Stimulated activated CD4-positive, alpha-beta T cell treated with anti-CD3 and anti-CD28 coated beads, Interleukin-1b, Interleukin-23, amount 100 ng/mL, for 48 hours (primary cell): Measurements from ENCODE around the gene MSLN.

ENCODE experiments used
- DNase-seq: peaks from one replicate; pipeline ENCODE4 v3.0.0-alpha.2; 2020

MSLN gene

DNA sequence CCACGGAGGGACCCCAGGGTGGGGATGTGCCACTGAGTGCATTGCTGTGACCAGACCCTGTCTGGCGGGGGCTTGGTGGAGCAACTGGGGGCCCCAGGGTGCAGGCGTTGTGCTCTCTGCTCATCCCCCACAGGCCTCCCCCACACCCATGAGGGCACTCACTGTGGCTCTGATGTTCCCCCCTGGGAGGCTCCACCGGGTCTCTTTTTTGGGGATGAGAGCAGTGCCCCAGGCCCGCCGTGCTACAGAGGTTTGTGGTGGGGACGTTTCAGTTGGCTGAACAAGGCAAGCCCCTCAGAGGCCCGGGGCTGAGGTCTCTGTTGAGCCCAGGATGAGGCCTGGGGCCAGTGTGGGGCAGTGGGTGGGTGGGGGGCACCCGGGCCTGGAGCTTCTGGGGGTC is 36.8 kb upstream of the MSLN start:
- no peak for DNase-seq

DNA sequence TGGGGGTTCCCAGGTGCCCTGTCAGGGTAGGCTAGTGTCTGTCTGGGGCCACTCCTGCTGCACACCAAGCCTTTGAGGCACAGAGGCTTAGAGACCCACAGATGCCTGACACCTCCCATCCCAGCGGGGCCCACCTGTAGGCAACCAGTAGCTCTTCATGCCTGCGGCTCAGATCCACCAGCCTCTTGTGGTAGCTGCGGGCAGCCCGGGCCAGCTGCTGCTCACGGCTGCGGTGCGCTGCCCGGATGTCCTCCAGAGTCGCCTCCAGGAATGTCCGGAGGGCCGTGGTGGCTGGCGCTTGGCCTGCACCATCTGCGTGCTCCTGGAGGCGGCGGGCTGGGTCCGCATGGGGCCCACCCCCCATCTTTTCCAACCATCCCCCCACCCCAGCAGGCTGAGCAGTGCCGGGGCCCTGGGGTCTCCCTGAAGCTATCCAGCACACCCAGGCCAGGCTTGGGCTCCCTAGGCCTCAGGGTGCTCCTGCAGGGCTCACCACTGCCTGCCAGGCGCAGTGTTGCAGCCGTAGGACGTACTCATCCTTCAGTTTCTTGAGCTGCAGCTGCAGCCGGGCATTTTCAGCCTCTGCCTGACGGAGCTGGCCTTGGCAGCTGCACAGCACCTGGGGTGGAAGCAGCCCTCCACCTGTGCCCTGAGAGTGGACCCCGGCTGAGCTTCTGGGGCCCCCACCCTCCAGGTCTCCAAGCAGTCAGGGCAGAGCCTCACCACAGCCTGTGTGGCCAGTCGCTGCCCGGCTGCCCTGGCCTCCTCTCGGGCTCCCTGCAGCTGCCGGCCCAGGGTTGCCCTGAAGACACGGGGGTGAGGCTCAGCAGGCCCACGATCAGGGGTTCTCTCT is 36.1 kb upstream of the MSLN start:
- no peak for DNase-seq

DNA sequence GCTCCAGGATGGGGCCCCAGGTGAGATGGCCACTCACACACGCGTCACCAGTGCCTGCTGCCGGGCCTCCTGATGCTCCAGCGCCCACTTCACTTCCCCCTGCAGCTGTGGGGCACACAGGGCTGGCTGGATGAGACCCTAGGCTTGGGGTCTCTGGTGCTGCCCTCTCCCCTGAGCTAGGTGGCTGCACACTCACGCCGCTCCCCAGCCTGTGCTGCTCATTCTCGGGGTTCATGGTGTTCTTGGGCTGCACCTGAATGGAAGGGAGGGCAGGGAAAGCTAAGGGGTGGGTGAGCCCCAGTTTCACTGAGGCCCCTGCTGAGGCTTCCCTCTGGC is 35.5 kb upstream of the MSLN start:
- no peak for DNase-seq

DNA sequence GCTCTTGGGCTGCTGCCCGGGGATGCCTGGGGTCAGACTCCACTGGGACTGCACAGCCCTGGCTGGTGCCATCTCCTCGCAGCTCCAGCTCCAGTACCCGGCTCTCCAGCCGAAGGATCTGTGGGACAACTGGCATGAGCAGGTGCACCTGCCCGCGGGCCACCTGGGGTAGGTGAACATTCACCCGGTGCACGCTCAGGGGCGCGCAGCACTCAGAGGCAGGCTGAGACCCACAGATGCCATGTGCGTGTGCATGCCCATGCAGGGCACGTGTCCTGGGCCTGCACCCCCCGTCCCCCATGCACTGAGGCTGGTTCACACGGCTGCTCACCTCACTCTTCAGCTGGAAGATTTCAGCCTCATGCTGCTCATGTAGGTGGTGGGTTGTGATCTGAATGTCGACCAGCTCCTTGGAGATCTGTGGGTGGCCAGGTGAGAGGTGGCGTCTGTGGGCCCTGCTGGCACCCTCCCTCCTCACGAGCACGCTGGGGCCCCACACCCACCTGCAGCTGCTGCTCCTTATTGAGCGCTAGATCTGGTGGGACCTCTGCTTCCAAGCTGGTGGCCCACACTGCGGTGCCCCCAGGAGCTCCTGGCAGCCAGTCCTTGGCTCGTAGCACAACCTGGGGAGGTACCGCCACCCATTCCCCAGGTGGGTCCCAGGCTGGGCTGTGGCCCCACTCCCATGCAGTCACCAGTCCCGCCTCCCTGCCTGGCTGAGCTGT is 34.9 kb upstream of the MSLN start:
- no peak for DNase-seq

DNA sequence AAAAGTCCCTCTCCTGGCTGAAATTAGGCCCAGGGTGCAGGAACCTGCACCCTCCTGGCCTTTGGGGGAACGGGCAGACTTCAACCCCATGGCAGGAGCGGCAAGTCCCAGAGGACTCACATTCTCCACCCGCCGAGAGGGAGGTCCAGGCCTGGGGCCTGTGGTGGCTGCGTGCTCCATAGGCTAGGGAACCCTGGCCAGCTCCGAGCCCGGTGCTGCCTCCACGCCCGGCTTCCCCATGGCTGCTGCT is 34.4 kb upstream of the MSLN start:
- no peak for DNase-seq

DNA sequence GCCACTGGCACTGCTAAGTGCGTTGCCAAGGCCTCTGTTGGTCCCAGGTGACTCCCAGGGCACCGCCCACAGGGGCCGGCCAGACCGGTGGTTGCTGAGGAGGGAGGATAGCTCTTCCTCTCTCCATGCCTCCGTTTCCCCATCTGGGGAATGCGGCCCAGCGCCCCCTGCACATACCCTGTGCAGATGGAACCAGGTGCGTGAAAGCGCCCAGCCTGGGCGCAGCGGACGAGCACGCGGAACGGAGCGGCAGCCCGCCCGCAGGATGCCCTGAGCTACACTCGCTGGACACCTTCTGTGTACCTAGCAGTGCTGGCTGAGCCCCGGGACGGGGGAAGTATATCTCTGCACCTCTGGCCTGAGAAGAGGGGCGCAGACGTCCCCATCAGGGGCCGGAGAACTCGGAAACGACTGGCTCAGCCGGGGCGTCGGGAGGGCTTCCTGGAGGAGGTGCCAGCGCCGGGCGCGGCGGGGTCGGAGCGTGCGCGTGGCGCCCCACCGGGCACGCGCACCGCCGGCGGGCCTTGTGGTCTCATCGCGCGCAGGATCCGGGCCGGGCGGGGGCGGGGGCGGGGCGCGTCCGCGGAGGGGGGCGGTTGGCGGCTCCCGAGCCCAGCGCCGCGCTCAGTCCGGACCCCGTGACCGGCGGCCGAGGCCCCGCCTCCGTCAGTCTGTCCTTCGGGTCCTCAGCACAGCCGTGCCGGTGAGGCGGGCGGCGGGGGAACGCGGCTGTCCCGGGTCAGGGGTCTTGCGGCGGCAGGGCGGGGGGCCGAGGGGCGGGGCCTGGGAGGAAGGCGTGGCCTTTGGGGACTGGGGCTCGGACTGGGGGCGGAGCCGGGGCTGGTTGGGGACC is 33.9 kb upstream of the MSLN start, which contains the start of the genes CCDC78 and HAGHL:
CCDC78 (minus strand) TSS at position 6 of the 853 bp plus-strand sequence. CDS start 76 bp downstream, outside the sequence.
HAGHL (plus strand) TSS at position 669 of the 853 bp plus-strand sequence. CDS start 404 bp downstream, outside the sequence.
- peak; percentile 33 for DNase-seq

DNA sequence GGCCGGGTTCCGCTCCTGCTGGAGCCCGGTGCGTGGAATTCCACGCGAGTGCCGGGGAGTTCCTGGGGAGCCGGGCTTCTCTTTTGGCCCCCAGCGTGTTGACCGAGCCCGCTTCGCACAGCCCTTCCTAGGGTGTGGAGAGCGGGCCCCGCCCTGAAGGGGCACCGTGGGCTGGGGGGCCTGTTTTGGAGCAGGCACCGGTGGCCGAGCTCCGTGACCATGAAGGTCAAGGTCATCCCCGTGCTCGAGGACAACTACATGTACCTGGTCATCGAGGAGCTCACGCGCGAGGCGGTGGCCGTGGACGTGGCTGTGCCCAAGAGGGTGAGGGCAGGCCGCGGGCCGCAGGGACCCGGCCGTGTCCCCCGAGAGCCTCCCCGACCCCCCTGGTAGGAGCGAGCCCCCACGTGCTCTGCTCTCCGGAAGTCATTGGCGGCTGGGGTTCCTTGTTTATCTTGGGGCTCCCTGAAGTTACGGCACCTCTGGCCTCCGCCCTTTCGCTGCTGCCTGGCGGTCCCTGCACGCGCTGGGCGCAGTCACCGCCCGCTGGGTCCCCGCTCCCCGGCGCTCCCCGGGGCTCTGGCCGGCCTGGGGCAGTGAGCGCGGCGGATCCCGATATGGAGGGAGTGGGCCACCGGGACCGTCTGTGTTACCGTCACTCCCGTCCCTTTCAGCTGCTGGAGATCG is 33.1 kb upstream of the MSLN start:
- DNase-seq: no peak

DNA sequence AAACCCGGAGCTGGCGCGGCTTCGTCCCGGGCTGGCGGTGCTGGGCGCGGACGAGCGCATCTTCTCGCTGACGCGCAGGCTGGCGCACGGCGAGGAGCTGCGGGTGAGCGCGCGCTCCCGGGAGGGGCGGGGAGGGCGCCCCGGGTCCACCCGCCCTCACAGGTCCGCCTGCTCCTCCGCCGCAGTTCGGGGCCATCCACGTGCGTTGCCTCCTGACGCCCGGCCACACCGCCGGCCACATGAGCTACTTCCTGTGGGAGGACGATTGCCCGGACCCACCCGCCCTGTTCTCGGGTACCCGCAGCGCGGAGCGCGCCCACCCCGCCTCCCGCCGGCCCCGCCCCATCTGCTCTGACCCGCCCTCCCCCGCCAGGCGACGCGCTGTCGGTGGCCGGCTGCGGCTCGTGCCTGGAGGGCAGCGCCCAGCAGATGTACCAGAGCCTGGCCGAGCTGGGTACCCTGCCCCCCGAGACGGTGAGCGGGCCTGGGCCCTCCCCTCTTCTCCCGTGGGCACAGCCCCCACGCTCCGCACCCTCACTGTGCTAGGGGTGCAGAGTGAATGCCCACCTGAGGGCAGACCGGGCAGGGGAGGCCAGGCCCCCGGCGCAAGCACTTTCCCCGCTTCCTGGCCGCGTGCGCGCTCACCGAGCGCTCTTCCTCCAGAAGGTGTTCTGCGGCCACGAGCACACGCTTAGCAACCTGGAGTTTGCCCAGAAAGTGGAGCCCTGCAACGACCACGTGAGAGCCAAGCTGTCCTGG is 32.2 kb upstream of the MSLN start:
- peak; percentile 56 for DNase-seq

DNA sequence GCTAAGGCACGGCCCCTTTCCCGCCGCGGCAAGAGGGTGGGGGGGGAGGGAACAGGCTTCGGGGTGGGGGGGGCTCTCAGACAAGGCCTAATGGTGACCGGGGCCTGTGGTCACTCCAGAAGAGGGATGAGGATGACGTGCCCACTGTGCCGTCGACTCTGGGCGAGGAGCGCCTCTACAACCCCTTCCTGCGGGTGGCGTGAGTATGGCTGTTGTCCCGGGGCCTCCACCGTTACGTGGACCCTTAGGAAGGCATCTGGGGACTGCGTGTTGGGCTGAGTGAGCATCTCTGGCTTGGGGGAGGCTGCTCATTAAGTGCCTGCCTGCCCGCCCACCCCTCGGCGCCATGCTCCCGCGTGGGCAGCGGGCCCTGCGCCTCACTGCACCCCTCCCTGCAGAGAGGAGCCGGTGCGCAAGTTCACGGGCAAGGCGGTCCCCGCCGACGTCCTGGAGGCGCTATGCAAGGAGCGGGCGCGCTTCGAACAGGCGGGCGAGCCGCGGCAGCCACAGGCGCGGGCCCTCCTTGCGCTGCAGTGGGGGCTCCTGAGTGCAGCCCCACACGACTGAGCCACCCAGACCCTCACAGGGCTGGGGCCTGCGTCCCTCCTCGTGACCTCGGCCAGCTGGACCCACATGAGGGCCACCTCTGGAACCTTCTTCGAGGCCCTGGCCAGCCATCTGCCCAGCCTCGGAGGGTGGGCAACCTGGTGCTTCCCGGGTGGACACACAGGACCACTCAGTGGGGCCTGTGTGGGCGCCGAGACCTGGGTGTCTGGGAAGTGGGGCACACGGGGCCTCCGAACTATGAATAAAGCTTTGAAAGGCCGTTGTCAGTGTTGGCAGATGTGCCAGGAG is 31.4 kb upstream of the MSLN start:
- DNase-seq: no peak

DNA sequence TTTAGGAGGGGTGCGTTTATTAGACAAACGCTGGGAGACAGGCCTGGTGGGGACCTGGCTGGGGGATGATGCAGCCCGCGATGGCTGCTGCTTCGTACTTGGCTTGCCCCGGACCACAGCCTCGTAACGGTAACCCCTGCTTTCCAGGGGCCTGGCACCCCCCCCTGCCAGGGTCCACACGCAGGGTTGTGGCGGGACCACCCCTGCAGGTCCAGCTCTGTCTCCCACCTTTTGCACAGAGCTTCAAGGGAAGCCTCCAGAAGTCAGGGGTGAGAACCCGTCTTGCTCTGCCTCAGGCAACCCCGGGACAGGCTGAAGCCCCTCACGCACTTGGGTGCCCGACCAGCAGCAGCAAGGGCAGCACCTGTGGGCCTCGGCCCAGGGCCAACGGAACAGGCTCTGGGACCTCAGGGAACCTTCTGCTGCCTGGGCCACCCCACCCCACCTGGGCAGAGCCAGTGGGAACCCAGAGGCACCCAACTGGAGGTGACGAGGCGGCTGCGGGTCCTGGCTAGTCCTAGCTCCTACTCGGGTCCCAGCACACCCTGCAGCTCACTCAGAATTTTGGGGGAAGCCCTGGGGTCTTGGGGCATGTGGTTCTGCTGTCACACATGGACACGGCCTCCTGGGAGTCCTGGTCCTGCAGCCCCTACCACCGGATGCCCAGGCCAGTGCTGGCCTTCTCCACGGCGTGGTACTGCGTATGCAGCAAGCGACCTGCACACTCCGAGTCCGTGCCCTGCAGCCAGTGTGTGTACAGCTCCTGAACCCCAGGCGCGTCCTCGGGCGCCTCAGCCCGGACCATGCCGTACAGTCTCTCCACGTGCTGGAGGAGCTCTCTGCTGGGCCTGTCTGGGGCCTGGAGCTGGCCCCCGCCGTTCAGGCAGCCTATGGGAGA is 30.5 kb upstream of the MSLN start:
- no peak for DNase-seq

DNA sequence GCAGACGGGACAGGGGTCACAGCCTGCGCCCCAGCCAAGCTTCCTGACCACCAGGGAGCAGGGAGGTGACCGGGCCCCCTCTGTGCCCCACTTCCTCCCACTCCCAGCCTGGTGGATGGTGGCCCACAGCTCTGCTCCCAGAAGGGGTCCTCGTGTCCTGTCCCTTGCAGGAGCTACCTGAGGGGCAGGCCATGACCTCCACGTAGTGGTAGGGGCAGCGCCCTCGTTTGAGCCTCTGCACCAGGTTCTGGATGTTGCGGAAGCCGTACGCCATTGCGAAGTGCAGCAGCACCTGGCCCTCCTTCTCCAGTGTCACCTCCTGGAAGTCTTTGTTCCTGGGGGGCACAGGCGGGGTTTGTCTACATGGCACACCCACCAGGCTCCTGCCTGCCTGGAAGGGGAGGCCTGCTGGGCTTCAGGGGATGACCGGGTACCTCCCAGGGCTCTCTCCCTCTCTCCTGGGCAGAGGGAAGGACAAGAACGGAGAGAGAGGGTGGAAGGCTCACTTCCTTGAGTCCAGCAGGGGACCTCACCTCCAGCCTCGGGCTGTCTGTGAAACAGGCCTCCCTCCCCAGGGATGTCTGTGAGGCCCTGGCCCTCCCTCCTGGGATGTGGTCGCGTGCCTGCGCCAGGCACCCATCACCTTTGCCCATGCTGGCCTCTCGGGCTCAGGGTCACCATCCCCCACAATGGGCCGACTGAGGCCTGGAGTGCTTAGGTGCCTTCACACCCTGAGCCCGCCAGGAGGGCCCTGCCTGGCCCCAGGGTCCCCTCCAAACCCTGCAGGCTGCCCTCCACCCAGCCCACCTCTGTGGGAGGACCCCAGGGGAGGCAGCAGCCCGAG is 29.6 kb upstream of the MSLN start:
- no peak for DNase-seq

DNA sequence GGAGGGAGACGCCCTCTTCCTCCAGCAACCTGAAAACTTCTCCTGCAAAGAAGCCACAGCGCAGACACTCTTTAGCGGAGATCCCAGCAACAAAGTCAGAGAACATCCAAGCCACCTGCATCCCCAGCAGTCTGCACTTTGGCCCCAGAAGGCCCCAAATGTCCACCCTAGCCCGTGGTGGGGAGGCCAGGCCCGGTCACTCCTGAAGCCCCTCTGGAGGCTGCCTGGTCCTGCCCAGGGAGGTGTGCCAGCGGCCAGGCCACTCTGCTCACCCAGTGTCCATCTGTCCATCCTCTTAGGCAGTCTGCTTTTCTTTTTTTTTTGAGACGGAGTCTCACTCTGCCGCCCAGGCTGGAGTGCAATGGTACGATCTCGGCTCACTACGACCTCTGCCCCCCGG is 28.2 kb upstream of the MSLN start:
- no peak for DNase-seq

DNA sequence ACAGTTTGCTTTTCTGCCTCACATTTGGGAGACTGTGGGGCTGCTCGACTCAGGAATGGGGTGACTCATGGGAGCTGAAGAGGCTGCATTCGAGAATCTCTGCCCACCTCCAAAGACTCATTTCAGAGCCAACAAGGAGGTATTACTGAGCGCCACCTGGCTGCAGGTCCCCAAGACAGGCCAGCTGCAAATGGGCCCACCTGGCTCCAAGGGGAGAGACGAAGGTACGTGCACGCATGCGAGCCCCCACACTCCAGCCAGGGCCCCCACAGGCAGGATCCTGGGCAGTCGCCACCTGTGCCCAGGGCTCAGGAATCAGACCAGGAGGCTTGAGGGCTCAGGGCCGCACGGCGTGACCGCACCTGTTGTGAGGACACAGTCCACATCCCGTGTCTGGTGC is 27.6 kb upstream of the MSLN start:
- no peak for DNase-seq

DNA sequence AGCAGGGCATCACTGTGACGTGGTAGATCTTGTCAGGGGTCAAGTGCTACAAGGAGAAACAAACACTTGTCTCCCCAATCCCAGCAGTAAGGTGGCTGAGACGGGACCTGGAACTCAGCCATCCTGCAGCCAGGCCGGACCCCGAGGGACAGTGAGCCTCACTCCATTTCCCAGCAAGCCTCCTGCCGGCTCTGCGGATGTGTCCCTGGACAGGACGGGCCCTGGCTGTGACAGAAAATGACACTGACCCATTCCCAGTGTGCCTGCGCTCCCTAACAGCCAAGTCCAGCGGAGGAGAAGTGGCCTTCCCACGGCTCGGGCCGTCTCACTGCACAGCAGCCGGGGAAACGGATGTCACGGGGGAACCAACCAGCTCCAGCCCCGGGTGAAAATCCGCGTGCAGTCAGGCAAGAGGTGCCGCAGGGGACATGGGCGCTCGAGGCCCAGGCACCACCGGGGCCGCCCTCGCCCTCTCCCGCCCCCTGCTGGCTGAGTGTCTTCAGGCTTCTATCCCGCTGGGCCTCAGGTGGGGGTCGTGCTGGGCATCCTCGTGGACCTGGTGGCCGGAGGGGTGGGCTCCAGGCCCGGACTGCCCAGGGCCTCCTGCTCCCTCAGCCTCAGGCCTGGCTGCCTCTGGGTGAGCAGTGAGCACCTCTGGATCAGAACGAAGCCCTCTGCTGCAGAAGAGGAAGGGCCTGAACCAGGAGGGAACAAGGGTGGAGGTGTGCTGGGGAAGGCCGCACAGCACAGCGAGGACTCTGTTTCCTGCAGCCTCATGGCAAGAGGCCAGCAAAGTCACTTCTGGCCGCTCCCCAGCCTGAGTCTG is 26.9 kb upstream of the MSLN start:
- peak; percentile 24 for DNase-seq

DNA sequence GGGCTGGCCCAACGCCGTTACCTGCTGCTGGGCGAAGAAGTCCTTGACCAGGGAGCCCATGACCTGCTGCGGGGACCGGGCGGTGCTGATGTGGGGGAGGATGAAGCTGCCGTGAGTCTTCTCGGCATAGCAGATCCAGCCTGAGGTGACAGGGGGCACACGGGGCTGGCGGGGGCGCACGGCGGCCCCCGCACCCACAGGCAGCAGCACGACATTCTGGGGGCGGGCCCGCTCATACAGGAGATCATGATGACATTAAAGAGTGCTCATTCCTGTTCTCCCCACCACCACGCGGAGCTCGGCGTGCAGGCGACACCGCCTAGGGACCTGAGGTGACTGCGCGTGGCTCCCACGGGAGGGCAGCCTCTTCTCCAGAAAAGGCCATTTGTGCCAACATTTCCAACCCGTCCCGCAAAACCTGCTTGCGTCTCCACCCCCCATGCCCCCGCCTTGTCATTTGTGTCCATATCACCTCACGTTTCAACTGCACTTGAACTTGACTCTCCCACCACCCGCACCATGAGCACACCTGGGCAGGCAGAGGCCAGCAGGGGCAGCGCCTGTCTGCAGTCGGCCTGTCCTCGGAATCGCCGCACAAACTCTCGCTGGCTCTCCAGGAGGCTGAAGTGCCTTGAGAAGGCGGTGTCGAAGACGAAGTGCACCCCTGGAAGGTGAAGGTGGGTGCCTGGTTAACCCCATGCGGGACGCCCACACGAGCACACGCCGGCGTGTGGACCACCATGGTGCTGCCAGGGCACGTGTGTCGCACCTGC is 26.1 kb upstream of the MSLN start:
- DNase-seq: peak; percentile 1

DNA sequence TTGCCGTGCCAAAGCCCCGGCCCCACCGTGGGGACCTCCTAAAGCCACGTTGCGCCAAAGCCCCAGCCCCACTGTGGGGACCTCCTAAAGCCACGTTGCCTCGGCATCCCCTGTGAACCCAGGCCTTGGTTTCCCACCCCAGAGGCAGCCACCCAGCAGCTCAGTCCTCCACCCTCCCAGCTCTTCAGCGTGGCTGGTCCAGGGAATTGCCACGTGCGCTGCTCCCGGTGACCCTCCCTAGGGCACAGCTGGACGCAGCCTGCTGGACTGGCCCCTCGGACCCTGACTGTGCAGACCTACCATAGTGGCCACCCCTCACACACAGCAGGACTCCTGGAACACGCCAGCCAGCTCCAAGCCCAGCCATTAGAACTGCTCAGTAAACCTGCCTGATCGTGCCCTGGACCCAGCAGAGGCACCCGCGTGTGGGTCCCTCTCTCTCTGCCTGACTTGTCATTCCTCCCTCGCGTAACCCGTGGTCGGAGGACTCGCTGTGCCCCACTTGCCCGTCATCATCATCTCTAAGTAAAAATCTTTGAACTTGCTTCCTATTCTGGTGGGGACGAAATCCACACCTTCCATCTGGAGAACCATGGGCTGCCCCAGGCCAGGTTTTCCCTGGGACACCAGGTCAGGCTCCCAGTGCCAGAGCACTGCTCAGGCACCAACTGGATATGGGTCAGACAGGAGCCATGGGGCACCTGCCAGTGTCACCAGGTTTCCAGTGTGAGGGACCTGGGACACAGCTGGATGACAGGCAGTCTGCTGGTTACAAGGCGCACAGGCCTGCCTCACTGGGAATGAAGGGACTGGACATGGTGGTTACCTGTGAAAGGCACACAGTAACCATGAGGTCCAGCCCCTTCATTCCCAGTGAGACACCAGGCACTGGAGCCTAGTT is 25.3 kb upstream of the MSLN start:
- DNase-seq: no peak
